Muscle layer of duodenum (tissue), 2 donors: ENCODE results near the gene IFIT1.

Experiments
- H3K27ac ChIP-seq: one replicate; pipeline ENCODE4 v1.7.0; 2013; ENCODE audit warnings: mild to moderate bottlenecking, low read length
- H3K27me3 ChIP-seq: one replicate; pipeline ENCODE4 v1.7.0; 2013; ENCODE audit warnings: low read depth, mild to moderate bottlenecking, control low read depth, low read length
- H3K36me3 ChIP-seq, 2 donors: one replicate each; pipeline ENCODE4 v1.7.0; 2013; ENCODE audit warnings: low read length in 2 of 2, control low read depth in 1 of 2, mild to moderate bottlenecking in 1 of 2; ENCODE audit not compliant: insufficient read depth in 2 of 2, control insufficient read depth in 1 of 2
- H3K4me1 ChIP-seq, 2 donors: one replicate each; pipeline ENCODE4 v1.7.0; 2013; ENCODE audit warnings: low read length in 2 of 2, mild to moderate bottlenecking in 2 of 2, control low read depth in 1 of 2, moderate library complexity in 1 of 2; ENCODE audit not compliant: insufficient read depth in 2 of 2, control insufficient read depth in 1 of 2
- H3K4me3 ChIP-seq, 2 donors: one replicate each; pipeline ENCODE4 v1.7.0; 2013; ENCODE audit warnings: low read length in 2 of 2, low read depth in 1 of 2, mild to moderate bottlenecking in 1 of 2
- H3K9me3 ChIP-seq, 2 donors: one replicate each; pipeline ENCODE4 v1.7.0; 2013; ENCODE audit warnings: low read length in 2 of 2, control low read depth in 1 of 2, mild to moderate bottlenecking in 1 of 2; ENCODE audit not compliant: control insufficient read depth in 1 of 2
- donor health status: healthy.

Gene IFIT1

GRCh38 chr10:89351780-89352597 lies 40.4 kb upstream of the IFIT1 start:
- Histone ChIP-seq H3K27ac (peak overlapping the region; percentile 90), H3K9me3 (no peaks in the 10 kb centered on the region), H3K4me1 (peaks cover 10 to 13% of the 10 kb centered on the region in 2 donors), H3K27me3 (no peaks in the 10 kb centered on the region), H3K36me3 (peaks cover 0 to 6% of the 10 kb centered on the region in 2 donors), H3K4me3 (peak overlapping the region; percentile 10 to 26)

- Histone ChIP-seq H3K4me1 (peaks cover 10 to 13% of the 10 kb centered on the region in 2 donors), H3K27me3 (no peaks in the 10 kb centered on the region), H3K36me3 (peaks cover 0 to 6% of the 10 kb centered on the region in 2 donors), H3K4me3 (no peak overlapping the region), H3K27ac (no peak overlapping the region), H3K9me3 (no peaks in the 10 kb centered on the region)
Measured at GRCh38 chr10:89352802-89353201, 39.6 kb upstream of the IFIT1 start.

GRCh38 chr10:89355394-89355931 lies 37.0 kb upstream of the IFIT1 start:
- Histone ChIP-seq H3K27me3 (no peaks in the 10 kb centered on the region), H3K27ac (no peak overlapping the region), H3K9me3 (no peaks in the 10 kb centered on the region), H3K36me3 (peaks cover 0 to 6% of the 10 kb centered on the region in 2 donors), H3K4me3 (no peak overlapping the region), H3K4me1 (peaks cover 7 to 13% of the 10 kb centered on the region in 2 donors)

GRCh38 chr10:89357096-89357495 lies 35.3 kb upstream of the IFIT1 start:
- H3K36me3 ChIP-seq: no peaks in the 10 kb centered on the region
- H3K27me3 ChIP-seq: no peaks in the 10 kb centered on the region
- H3K4me3 ChIP-seq: no peak overlapping the region
- H3K9me3 ChIP-seq: no peaks in the 10 kb centered on the region
- H3K4me1 ChIP-seq: peaks cover 0 to 3% of the 10 kb centered on the region in 2 donors
- no peak overlapping the region for H3K27ac ChIP-seq

- Histone ChIP-seq H3K36me3 (no peaks in the 10 kb centered on the region), H3K4me3 (no peak overlapping the region), H3K9me3 (no peaks in the 10 kb centered on the region), H3K27ac (no peak overlapping the region), H3K4me1 (no peaks in the 10 kb centered on the region), H3K27me3 (no peaks in the 10 kb centered on the region)
Measured at GRCh38 chr10:89357975-89358374, 34.4 kb upstream of the IFIT1 start.

GRCh38 chr10:89360157-89360556 lies 32.3 kb upstream of the IFIT1 start:
- H3K36me3 ChIP-seq: no peaks in the 10 kb centered on the region
- H3K27me3 ChIP-seq: no peaks in the 10 kb centered on the region
- H3K4me1 ChIP-seq: no peaks in the 10 kb centered on the region
- H3K27ac ChIP-seq: no peak overlapping the region
- no peaks in the 10 kb centered on the region for H3K9me3 ChIP-seq
- H3K4me3 ChIP-seq: no peak overlapping the region

GRCh38 chr10:89362929-89363328 lies 29.5 kb upstream of the IFIT1 start:
- Histone ChIP-seq H3K4me1 (no peaks in the 10 kb centered on the region), H3K36me3 (no peaks in the 10 kb centered on the region), H3K27me3 (no peaks in the 10 kb centered on the region), H3K4me3 (no peak overlapping the region), H3K27ac (no peak overlapping the region), H3K9me3 (no peaks in the 10 kb centered on the region)

GRCh38 chr10:89363729-89364442 lies 28.5 kb upstream of the IFIT1 start:
- peaks cover 0 to 2% of the 10 kb centered on the region in 2 donors for H3K4me1 ChIP-seq
- no peak overlapping the region for H3K27ac ChIP-seq
- no peaks in the 10 kb centered on the region for H3K9me3 ChIP-seq
- H3K36me3 ChIP-seq: no peaks in the 10 kb centered on the region
- no peak overlapping the region for H3K4me3 ChIP-seq
- H3K27me3 ChIP-seq: no peaks in the 10 kb centered on the region

GRCh38 chr10:89364531-89364930 lies 27.9 kb upstream of the IFIT1 start:
- Histone ChIP-seq H3K4me1 (peaks cover 0 to 7% of the 10 kb centered on the region in 2 donors), H3K27me3 (no peaks in the 10 kb centered on the region), H3K27ac (no peak overlapping the region), H3K36me3 (no peaks in the 10 kb centered on the region), H3K9me3 (no peaks in the 10 kb centered on the region), H3K4me3 (no peak overlapping the region)

GRCh38 chr10:89367529-89367928 lies 24.9 kb upstream of the IFIT1 start:
- Histone ChIP-seq H3K27me3 (no peaks in the 10 kb centered on the region), H3K36me3 (no peaks in the 10 kb centered on the region), H3K27ac (no peak overlapping the region), H3K4me3 (no peak overlapping the region), H3K9me3 (no peaks in the 10 kb centered on the region), H3K4me1 (peaks cover 0 to 7% of the 10 kb centered on the region in 2 donors)

GRCh38 chr10:89368129-89368528 lies 24.3 kb upstream of the IFIT1 start:
- Histone ChIP-seq H3K36me3 (no peaks in the 10 kb centered on the region), H3K27me3 (no peaks in the 10 kb centered on the region), H3K9me3 (no peaks in the 10 kb centered on the region), H3K4me1 (peaks cover 0 to 7% of the 10 kb centered on the region in 2 donors), H3K4me3 (no peak overlapping the region), H3K27ac (no peak overlapping the region)
